Measurements from ENCODE around the gene HMGB2. TPM values are rescaled to one million over a fixed set of nuclear protein-coding genes. Genes with fewer than 3 reads are reported as not detected.

Gene HMGB2
- total and polyA plus RNA-seq, 2 of the 8 experiments (the other 6 are each of a cell fraction or from before 2014, with no cell fraction given) = 54.7 to 218 TPM

GRCh38 chr4:173282626-173283025, 51.5 kb downstream of the HMGB2 start:
- Histone ChIP-seq H3K27me3 (replicated peaks in 1 of 4; ENCODE audit: control insufficient read depth in 3 of 4, extremely low read depth in 1 of 4, insufficient read depth in 3 of 4, low read length in 3 of 4) (peaks cover 0 to under 1% (median 0%) of the 10 kb centered on the region in 4 experiments; a peak in 1 of 7 replicates), H2AK5ac (ENCODE audit: low read depth, low read length) (no peak overlapping the region), H3K4me1 (replicated peaks in 1 of 4; ENCODE audit: control insufficient read depth in 3 of 4, insufficient read depth in 4 of 4, low read length in 3 of 4) (no peaks in the 10 kb centered on the region), H3K79me1 (ENCODE audit: low read depth, low read length) (no peaks in the 10 kb centered on the region; the same call in 1 of the 2 replicates), H4K91ac (replicated peaks; ENCODE audit: insufficient read length, low read length) (no peak overlapping the region), H3K4ac (replicated peaks; ENCODE audit: insufficient read length, low read depth, low read length) (no peak overlapping the region), H2BK120ac (replicated peaks; ENCODE audit: low read depth, low read length) (no peak overlapping the region), H2BK15ac (ENCODE audit: low read length) (no peak overlapping the region), H3K9me3 (ENCODE audit: insufficient read depth in 2 of 2, low read depth in 1 of 2, low read length in 1 of 2) (peaks cover 32 to 33% of the 10 kb centered on the region in 2 experiments), H2BK12ac (ENCODE audit: low read depth, low read length) (no peak overlapping the region), H3K18ac (ENCODE audit: extremely low read depth, low read length) (no peak overlapping the region), H3K56ac (replicated peaks; ENCODE audit: insufficient read length, low read depth, low read length) (no peak overlapping the region), H3K27ac (ENCODE audit: low read depth, low read length) (no peak overlapping the region), H3K4me3 (ENCODE audit: extremely low read depth in 1 of 4, insufficient read depth in 2 of 4, low read depth in 3 of 4, low read length in 4 of 4) (no peak overlapping the region), H3K4me2 (ENCODE audit: insufficient read depth in 1 of 2, low read depth in 2 of 2, low read length in 2 of 2) (no peak overlapping the region), H3K23ac (ENCODE audit: insufficient read length) (no peak overlapping the region), H3K36me3 (ENCODE audit: control insufficient read depth in 2 of 4, insufficient read depth in 4 of 4, low read length in 3 of 4) (peaks cover 0 to 35% (median 7%) of the 10 kb centered on the region in 4 experiments; a peak in 3 of 8 replicates), H3K14ac (ENCODE audit: insufficient read length) (no peak overlapping the region), H2BK5ac (ENCODE audit: low read depth, low read length) (no peak overlapping the region), H3K9ac (replicated peaks in 1 of 4; ENCODE audit: extremely low read depth in 1 of 4, low read depth in 3 of 4, low read length in 3 of 4) (no peak overlapping the region), H3K23me2 (ENCODE audit: low read depth, low read length) (no peaks in the 10 kb centered on the region), H3K79me2 (ENCODE audit: control insufficient read depth in 1 of 2, insufficient read depth in 2 of 2, low read length in 2 of 2) (peaks cover 0 to 33% of the 10 kb centered on the region in 2 experiments; a peak in 2 of 4 replicates), H2AFZ (ENCODE audit: low read length) (no peak overlapping the region), H2BK20ac (ENCODE audit: low read length) (no peak overlapping the region), H4K8ac (ENCODE audit: extremely low read depth, insufficient read depth, low read length) (no peak overlapping the region), H4K5ac (ENCODE audit: insufficient read length, low read depth, low read length) (no peak overlapping the region), H4K20me1 (replicated peaks in 1 of 2; ENCODE audit: control insufficient read depth in 1 of 2, insufficient read depth in 2 of 2, low read length in 2 of 2) (no peaks in the 10 kb centered on the region)
- no peak for TF ChIP-seq RFX5 (IDR thresholded peaks at IDR 0.05; ENCODE audit: borderline replicate concordance, low read depth, low read length)
- TF ChIP-seq POLR2A (IDR thresholded peaks at IDR 0.05; ENCODE audit: control extremely low read depth in 1 of 2, low read depth in 2 of 2, low read length in 2 of 2) = no peak
- no peak for TF ChIP-seq NRF1 (IDR thresholded peaks at IDR 0.05; ENCODE audit: low read depth, low read length)
- no peak for TF ChIP-seq CREB1 (IDR thresholded peaks at IDR 0.05)
- TF ChIP-seq SP2 (IDR thresholded peaks at IDR 0.05; ENCODE audit: low read length) = no peak
- ChIA-PET CTCF (ENCODE audit: partially characterized antibody) (interaction anchor here (0.8 to 10.0 kb wide), 8 partner anchors 15 to 270 kb away, joined by 3 to 62 read pairs (median 8); no protein-coding TSS in a partner anchor), POLR2A (ENCODE audit: partially characterized antibody) (no interaction called here)
- no peak for FAIRE-seq
- WGBS, 2 experiments (ENCODE audit: extremely low coverage in 1 of 2, insufficient coverage in 1 of 2, insufficient read length in 1 of 2, insufficient replicate concordance in 2 of 2, low coverage in 1 of 2, low lambda C conversion rate in 2 of 2, missing lambda C conversion rate in 1 of 2) = 89% methylated on average over 3 of the region's 3 CpGs; no CpG with 5 or more reads in 1 of the 2 experiments
- DNase-seq (ENCODE audit: low read depth in 1 of 2, low spot score in 2 of 2) = no peak
